ENCODE results near the gene GPR39.

DNA sequence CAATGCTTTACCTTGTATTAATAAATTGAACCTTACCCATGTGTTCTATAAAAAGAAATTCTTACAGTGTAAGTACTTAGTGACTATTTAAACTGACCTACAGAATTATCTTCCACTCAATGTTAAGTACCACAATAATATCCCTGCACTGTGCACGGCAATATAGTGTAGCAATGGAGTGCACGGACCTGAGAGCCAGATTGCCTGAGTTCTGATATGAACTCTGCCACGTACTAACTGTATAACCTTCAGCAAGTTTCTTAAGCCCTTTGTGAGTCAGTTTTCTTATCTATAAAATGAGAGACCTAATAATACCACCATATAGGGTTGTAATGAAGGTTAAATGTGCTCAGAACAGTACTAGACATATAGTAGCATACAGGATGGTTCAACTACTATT, 66.2 kb downstream of the GPR39 start:
- TF ChIP-seq, protein P1, sequence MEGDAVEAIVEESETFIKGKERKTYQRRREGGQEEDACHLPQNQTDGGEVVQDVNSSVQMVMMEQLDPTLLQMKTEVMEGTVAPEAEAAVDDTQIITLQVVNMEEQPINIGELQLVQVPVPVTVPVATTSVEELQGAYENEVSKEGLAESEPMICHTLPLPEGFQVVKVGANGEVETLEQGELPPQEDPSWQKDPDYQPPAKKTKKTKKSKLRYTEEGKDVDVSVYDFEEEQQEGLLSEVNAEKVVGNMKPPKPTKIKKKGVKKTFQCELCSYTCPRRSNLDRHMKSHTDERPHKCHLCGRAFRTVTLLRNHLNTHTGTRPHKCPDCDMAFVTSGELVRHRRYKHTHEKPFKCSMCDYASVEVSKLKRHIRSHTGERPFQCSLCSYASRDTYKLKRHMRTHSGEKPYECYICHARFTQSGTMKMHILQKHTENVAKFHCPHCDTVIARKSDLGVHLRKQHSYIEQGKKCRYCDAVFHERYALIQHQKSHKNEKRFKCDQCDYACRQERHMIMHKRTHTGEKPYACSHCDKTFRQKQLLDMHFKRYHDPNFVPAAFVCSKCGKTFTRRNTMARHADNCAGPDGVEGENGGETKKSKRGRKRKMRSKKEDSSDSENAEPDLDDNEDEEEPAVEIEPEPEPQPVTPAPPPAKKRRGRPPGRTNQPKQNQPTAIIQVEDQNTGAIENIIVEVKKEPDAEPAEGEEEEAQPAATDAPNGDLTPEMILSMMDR (conservative IDR thresholded peaks at IDR 0.05; ENCODE audit: low read length), result no peak
- TF ChIP-seq EZH2phosphoT487 (IDR thresholded peaks at IDR 0.05; ENCODE audit: borderline replicate concordance, low read depth, low read length), result no peak
